Kidney glomerular epithelial cell (primary cell): ENCODE data around the gene MRPS2.
"Not testable (repeated sequence)": the region's sequence is repeated elsewhere in the genome, so short reads cannot be mapped to it uniquely, and the experiment has no call there.

ENCODE experiments used
- DNase-seq: peaks from one replicate; lab custom pipeline; 2025; lab: John Stamatoyannopoulos, UW

Gene MRPS2

GRCh38 chr9:135500525-135501260 lies at the start of gene MRPS2:
Gene MRPS2 (plus strand): TSS chr9:135500682. CDS start chr9:135500711, 29 bp downstream.
- peak; percentile 53 for DNase-seq

- DNase-seq: no peak
Measured at GRCh38 chr9:135450956-135451355, 49.5 kb upstream of the MRPS2 start.

GRCh38 chr9:135451909-135452308 lies 48.6 kb upstream of the MRPS2 start:
- not testable (repeated sequence) for DNase-seq

- DNase-seq: no peak
Measured at GRCh38 chr9:135454737-135455136, 45.7 kb upstream of the MRPS2 start.

- DNase-seq: no peak
Measured at GRCh38 chr9:135455401-135456030, 45.0 kb upstream of the MRPS2 start.

- no peak for DNase-seq
Measured at GRCh38 chr9:135456436-135457104, 43.9 kb upstream of the MRPS2 start.

- not testable (repeated sequence) for DNase-seq
Measured at GRCh38 chr9:135458478-135458877, 42.0 kb upstream of the MRPS2 start.

GRCh38 chr9:135461936-135462335 lies 38.5 kb upstream of the MRPS2 start:
- no peak for DNase-seq

GRCh38 chr9:135463140-135463539 lies 37.3 kb upstream of the MRPS2 start:
- DNase-seq: no peak

GRCh38 chr9:135464181-135464580 lies 36.3 kb upstream of the MRPS2 start:
- DNase-seq: no peak

GRCh38 chr9:135468854-135469521 lies 31.5 kb upstream of the MRPS2 start:
- no peak for DNase-seq

GRCh38 chr9:135471791-135472640 lies 28.5 kb upstream of the MRPS2 start:
- no peak for DNase-seq

GRCh38 chr9:135473972-135474543 lies 26.4 kb upstream of the MRPS2 start:
- DNase-seq: no peak

GRCh38 chr9:135474915-135475314 lies 25.6 kb upstream of the MRPS2 start:
- DNase-seq: no peak

GRCh38 chr9:135476561-135477355 lies 23.7 kb upstream of the MRPS2 start:
- no peak for DNase-seq

GRCh38 chr9:135478191-135478590 lies 22.3 kb upstream of the MRPS2 start:
- DNase-seq: no peak

- DNase-seq: no peak
Measured at GRCh38 chr9:135478829-135479468, 21.5 kb upstream of the MRPS2 start.

- DNase-seq: no peak
Measured at GRCh38 chr9:135479469-135480052, 20.9 kb upstream of the MRPS2 start, which contains the start of gene PPP1R26. Gene PPP1R26 (plus strand): TSS chr9:135479782. CDS start chr9:135484511, 4,729 bp downstream.
